Mononuclear cell (primary cell): ENCODE measurements around the gene LGALS3. TPM values are rescaled to one million over a fixed set of nuclear protein-coding genes. Genes with fewer than 3 reads are reported as not detected.

Experiments
- H3K27me3 ChIP-seq: 2 replicates; pipeline ENCODE4 v1.6.0; 2011; ENCODE audit warnings: low read length, control low read depth; ENCODE audit not compliant: insufficient read depth
- H3K4me1 ChIP-seq: 2 replicates; pipeline ENCODE4 v1.5.1; 2011; ENCODE audit warnings: mild to moderate bottlenecking, low read length, control low read depth; ENCODE audit not compliant: insufficient read depth
- H3K4me3 ChIP-seq: 2 replicates; pipeline ENCODE4 v1.5.1; 2011; ENCODE audit warnings: mild to moderate bottlenecking, low read length, moderate library complexity
- H3K9me3 ChIP-seq: 2 replicates; pipeline ENCODE4 v1.5.1; 2011; ENCODE audit warnings: low read depth, mild to moderate bottlenecking, control low read depth, low read length
- total RNA-seq: library from RNA; depleted of rRNA; stranded (reverse); fragments of >200 nt; gene quantifications from one replicate; pipeline ENCODE4 v1.2.3, GENCODE V29; 2012

LGALS3 gene
- total RNA-seq, 1 donor: 126 TPM

DNA sequence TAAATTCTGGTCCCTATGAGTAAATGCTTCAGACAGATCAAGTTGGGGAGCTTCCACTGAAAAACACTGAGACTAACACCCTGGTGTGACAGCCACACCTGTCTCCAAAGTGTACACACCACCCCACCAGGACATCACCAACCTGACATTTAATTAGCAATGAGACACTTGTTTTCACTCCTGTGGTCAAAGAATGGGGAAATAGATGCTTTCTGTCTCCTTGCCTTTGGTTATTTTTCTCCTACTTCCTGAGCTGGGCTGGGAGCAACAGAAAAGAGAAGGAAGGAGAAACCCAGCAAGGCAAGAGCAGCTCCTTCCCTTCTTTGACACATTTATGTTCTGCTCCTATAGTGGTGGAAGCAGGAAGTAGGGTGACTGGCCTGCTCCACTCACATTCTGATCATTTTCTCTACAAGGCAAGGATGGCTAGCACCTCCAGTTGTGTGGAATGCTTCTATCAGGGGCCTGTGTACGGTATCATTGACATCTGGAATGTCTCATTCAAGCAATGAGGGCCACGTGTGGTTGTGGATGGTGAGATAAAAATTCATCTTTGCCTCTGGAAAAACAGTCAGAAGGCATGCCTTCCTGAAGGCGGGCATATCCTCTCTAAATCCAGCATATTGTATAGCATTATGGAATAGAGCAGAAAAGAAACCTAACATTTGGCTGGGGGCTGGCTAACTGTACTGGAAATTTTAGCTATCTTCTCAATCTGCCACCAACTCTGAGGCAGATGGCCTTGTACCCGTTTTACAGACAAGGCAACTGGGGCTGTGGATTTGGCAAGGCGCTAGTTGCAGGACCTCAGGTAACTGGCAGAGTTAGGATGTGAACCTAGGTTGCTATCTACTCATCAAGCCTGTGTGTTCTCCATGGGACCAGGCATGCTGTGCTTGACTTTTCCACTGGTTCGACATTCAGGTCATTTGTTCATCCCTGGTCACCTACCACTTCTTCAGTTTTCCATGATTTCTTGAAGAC lies 24.8 kb upstream of the LGALS3 start:
- H3K27me3 ChIP-seq: no peaks in the 10 kb centered on the region
- H3K4me3 ChIP-seq: no peak overlapping the region
- peaks cover 71% of the 10 kb centered on the region for H3K4me1 ChIP-seq
- no peaks in the 10 kb centered on the region for H3K9me3 ChIP-seq

DNA sequence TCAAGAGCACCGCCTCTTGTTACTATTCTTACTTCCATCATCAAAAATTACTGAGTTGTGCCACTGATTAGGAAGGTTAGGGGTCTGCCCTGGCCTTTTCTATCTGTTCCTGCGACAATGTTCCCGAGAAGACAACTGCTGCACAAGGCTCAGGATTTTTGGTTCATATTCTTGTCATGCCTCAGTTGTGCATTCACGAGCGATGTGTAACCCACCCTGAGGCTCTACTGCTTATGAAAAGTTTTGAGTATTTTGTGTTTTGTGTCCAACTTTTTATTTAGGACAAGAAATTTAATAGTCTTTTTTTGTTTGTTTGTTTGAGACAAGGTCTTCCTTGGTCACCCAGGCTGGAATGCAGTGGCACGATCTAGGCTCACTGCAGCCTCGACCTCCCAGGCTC lies 23.1 kb upstream of the LGALS3 start:
- no peaks in the 10 kb centered on the region for H3K9me3 ChIP-seq
- H3K4me1 ChIP-seq: peaks cover 64% of the 10 kb centered on the region
- H3K27me3 ChIP-seq: no peaks in the 10 kb centered on the region
- no peak overlapping the region for H3K4me3 ChIP-seq

- Histone ChIP-seq H3K9me3 (no peaks in the 10 kb centered on the region), H3K4me1 (peaks cover 45% of the 10 kb centered on the region), H3K27me3 (no peaks in the 10 kb centered on the region), H3K4me3 (no peak overlapping the region)
These were observed 21.1 kb upstream of the LGALS3 start for GRCh38 chr14:55107766-55108554.

DNA sequence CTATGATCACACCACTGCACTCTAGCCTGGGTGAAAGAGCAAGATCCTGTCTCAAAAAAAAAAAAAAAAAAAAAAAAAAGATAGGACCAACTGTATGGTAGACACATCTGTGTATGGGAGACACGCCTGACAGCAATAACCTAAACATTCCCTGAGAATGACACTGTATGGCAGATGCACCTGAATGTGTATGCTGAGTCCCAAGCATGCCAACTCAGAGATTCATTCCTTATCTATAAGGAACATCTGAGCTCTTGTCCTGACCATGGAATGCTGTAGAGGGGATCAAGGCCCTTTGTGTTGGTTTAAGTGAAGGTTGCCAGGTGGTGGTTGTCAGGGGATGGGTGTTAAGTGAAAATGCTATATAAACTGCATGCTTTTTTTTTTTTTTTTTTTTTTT lies 19.2 kb upstream of the LGALS3 start:
- H3K4me3 ChIP-seq: no peak overlapping the region
- no peaks in the 10 kb centered on the region for H3K9me3 ChIP-seq
- no peaks in the 10 kb centered on the region for H3K27me3 ChIP-seq
- peaks cover 26% of the 10 kb centered on the region for H3K4me1 ChIP-seq

DNA sequence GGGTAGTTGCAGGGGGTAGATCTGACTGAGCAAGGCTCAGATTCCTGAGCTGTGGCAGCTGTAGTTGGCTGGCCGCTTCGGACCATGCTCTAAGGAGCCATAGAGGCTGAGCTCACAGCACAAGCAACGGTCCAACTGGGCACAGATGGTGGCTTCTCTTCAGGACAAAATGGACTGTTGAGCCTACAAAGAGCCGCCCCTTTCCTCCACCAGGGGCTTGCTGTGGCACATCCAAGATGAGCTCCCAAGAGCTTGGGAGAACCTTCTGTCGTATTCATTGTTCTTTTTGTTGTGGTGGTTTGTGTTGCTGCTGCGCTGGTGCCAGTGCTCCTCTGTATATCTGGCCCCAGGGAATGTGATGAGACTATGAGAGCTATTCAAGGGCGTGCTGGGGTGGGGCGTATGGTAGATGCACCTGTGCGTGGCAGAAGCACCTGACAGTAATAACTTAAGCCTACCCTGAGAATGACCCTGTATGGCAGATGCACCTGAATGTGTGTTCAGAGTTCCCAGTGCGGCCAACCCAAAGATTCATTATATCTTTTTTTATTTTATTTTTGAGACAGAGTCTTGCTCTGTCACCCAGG lies 17.8 kb upstream of the LGALS3 start:
- H3K27me3 ChIP-seq: no peaks in the 10 kb centered on the region
- no peaks in the 10 kb centered on the region for H3K9me3 ChIP-seq
- no peak overlapping the region for H3K4me3 ChIP-seq
- H3K4me1 ChIP-seq: peaks cover 30% of the 10 kb centered on the region

- Histone ChIP-seq H3K4me3 (no peak overlapping the region), H3K4me1 (peaks cover 39% of the 10 kb centered on the region), H3K9me3 (no peaks in the 10 kb centered on the region), H3K27me3 (no peaks in the 10 kb centered on the region)
These were observed 14.3 kb upstream of the LGALS3 start for GRCh38 chr14:55114720-55115119.

GRCh38 chr14:55115460-55115859 lies 13.6 kb upstream of the LGALS3 start:
- Histone ChIP-seq H3K4me1 (peaks cover 47% of the 10 kb centered on the region), H3K4me3 (no peak overlapping the region), H3K27me3 (no peaks in the 10 kb centered on the region), H3K9me3 (no peaks in the 10 kb centered on the region)

DNA sequence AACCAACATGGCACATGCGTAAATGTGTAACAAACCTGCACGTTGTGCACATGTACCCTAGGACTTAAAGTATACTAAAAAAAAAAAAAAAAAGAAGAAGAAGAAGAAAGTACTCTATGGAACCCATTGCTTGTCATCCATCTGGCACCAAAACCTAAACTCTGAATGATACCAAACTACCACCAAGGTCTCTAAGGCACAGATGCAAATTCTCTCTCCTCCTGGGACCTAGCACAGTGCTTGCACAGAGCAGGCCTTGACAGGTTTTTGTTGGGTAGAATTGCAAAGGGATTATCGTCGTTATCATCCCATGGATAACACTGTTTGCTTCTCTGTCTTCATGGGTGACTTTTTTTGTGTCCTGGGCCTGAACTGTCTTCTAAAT lies 13.2 kb upstream of the LGALS3 start:
- H3K9me3 ChIP-seq: no peaks in the 10 kb centered on the region
- no peaks in the 10 kb centered on the region for H3K27me3 ChIP-seq
- H3K4me3 ChIP-seq: no peak overlapping the region
- peaks cover 51% of the 10 kb centered on the region for H3K4me1 ChIP-seq

DNA sequence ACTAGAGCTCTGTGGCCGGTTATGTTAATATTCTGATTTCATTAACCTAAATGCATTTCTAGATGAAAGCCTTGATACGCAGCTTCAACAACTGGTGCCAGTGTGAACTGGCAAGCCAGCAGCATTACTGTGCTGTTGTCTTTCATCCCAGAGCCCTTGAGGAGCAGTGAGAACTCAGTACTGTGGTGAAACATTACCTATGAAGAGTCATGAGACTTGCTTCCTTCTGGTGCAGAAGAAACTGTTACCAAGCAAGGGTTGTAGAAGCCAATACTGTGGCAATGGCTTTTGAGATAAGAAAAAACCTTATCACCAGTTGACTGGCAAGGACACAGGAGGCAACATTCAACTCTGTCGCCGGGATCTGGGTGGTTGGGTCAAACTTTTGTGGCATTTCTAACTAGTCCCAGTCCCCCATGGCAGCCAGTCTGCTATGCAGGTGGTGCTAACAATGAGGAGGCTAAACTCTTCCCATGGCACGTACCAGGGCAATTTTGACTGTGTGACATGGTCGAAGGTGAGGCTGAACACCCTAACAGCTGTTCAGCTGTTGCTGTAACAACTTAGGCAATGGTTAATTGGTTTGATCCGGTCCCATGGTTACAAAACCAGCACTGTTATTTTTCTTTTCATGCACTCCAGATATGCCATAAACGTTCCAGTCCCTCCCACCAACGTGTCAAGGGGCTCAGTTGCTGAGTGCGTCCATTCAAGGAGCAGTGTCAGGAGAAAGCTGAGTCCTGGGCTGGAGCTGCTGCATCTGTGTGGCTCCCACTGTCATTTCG lies 12.6 kb upstream of the LGALS3 start:
- Histone ChIP-seq H3K4me1 (peaks cover 57% of the 10 kb centered on the region), H3K9me3 (no peaks in the 10 kb centered on the region), H3K4me3 (no peak overlapping the region), H3K27me3 (no peaks in the 10 kb centered on the region)

GRCh38 chr14:55117803-55118441 lies 11.1 kb upstream of the LGALS3 start:
- no peak overlapping the region for H3K4me3 ChIP-seq
- no peaks in the 10 kb centered on the region for H3K27me3 ChIP-seq
- peaks cover 68% of the 10 kb centered on the region for H3K4me1 ChIP-seq
- no peaks in the 10 kb centered on the region for H3K9me3 ChIP-seq

DNA sequence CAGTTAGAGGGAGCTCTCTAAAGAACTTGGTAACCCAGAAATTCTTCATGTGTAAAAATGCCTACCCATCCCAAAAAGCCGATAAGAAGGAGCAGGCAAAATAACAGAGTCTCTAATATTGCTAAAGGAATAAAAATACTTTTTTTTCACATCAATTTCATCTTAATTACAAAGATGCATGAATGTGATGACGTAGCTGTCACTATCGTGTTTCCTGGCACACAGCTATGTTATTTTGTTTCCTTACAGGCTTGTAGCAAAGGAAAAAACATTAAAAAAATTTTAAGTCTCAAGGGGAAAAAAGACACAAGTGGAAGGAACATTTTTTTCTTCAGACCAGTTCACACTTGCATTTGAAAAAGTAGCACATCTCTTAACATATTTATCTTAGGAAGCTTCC lies 10.3 kb upstream of the LGALS3 start:
- H3K4me1 ChIP-seq: peaks cover 70% of the 10 kb centered on the region
- no peak overlapping the region for H3K4me3 ChIP-seq
- H3K27me3 ChIP-seq: no peaks in the 10 kb centered on the region
- H3K9me3 ChIP-seq: no peaks in the 10 kb centered on the region

DNA sequence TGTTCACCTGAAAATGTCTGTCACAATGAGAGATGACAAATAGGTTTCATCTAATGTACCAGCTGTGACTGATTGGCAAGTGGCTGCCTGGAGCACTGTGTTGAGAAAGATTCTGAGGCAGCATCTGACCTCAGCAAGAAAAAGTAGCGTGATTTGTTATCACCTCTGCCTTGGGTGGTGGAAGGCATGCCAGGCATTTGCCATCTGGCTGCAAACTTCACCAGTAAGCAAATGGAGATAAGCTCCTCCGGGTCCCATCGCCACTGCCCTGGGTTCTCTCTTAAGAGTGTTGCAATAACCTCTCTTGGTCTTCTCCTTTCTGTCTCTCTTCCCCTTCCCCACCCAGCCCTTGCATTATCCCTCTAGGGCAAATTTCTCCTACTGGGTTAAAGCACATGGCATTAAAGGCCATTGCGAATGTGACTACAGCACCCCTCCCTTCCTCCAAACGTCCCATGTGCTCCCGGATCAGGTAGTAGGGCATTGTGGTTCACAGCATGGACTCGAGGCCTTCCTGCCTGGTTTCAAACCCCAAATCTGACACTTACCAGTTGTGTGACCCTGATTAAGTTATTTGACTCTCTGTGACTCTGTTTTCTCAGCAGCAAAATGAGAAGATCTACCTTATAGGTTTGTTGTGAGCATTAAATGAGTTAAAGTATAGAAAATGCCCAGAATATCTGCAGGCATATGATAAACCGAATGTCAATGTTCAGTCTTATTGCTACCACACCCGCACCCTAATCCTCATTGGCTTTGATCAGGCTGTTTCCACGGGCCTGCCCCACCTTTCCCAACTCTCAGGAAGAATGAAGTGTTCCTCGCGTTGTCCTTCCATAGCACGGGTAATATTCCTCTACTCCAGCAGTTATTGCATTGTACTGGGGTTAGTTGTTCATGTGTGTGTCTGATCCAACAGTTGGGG lies 8.2 kb upstream of the LGALS3 start:
- Histone ChIP-seq H3K4me1 (peaks cover 90% of the 10 kb centered on the region), H3K27me3 (no peaks in the 10 kb centered on the region), H3K4me3 (no peak overlapping the region), H3K9me3 (no peaks in the 10 kb centered on the region)

- Histone ChIP-seq H3K4me3 (no peak overlapping the region), H3K27me3 (no peaks in the 10 kb centered on the region), H3K4me1 (peaks cover 90% of the 10 kb centered on the region)
These were observed 7.2 kb upstream of the LGALS3 start for GRCh38 chr14:55121628-55122439.

More at GRCh38 chr14:55121628-55122439, 7.2 kb upstream of the LGALS3 start:
- no peaks in the 10 kb centered on the region for H3K9me3 ChIP-seq
